AG04449 (cell line): Measurements from ENCODE around the gene ZNF628.

Source experiments
- CTCF ChIA-PET: fragments of 350-600 bp; formaldehyde crosslinking; extraction: SDS; loops from one replicate; lab custom pipeline; 2021; ENCODE audit warnings: antibody characterized with exemption; lab: Yijun Ruan, JAX
- POLR2A ChIA-PET: fragments of 400-600, 350-600 bp; formaldehyde crosslinking; extraction: SDS; loops from one replicate; lab custom pipeline; 2020; ENCODE audit warnings: antibody characterized with exemption, inconsistent platforms; lab: Yijun Ruan, JAX
- DNase-seq: peaks from one replicate; pipeline ENCODE4 v3.0.0-alpha.2; 2010; ENCODE audit warnings: low read depth, low spot score
- H3K4me3 ChIP-seq: 2 replicates; pipeline ENCODE4 v1.5.1; 2011; ENCODE audit warnings: low read depth, mild to moderate bottlenecking, control low read depth, low read length
- TF ChIP-seq, protein P1 (sequence below): IDR thresholded peaks from one replicate; pipeline ENCODE4 v1.5.1; 2011; ENCODE audit warnings: mild to moderate bottlenecking, moderate library complexity, low read length, control low read depth, inconsistent platforms; ENCODE audit not compliant: insufficient read depth; ENCODE audit errors: missing control alignments

The ZNF628 gene

DNA sequence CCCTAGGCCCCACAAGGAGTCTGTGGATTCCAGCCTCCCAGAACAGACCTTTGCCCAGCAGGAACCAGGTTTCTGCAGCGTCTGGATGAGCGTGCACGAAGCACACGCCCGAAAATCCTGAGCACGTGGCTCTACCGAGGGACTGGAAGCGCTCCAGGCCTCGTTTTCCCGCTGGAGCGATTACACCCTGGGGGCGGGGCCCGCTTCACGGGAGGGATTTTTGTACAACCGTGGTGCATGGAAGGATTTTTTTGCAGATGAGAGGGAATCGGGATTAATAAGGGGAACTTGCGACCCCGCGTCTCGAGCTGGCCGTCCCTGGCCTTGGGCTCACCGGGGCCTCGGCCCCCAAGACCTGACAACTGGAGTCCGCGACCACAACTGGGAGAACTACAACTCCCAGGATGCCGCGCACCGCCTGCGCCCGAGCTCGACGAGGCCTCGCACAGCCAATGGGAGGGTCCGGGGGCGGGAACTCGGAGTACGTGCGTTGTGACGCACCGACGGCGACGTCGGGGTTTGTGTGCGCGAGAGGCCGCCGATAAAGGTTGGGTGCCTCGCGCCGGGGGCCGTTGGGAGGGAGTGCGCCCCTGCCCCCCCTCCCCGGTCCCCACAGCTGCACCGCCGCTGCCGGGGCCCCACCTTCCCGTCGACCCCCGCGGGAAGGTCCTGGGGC lies at the start of gene ZNF628:
Gene ZNF628 (plus strand): TSS at position 518 of the 676 bp plus-strand sequence. CDS start 3,294 bp downstream, outside the sequence.
- POLR2A ChIA-PET: interaction anchor here (0.8 to 3.2 kb wide), 7 partner anchors 9 to 217 kb away, joined by 3 to 44 read pairs (median 9); partner anchors contain the start of genes ISOC2, NAT14, PPP6R1 and SSC5D
- peak within 1 kb of the TSS; percentile 71 for H3K4me3 ChIP-seq
- peak; percentile 77 for DNase-seq
- TF ChIP-seq, protein P1, sequence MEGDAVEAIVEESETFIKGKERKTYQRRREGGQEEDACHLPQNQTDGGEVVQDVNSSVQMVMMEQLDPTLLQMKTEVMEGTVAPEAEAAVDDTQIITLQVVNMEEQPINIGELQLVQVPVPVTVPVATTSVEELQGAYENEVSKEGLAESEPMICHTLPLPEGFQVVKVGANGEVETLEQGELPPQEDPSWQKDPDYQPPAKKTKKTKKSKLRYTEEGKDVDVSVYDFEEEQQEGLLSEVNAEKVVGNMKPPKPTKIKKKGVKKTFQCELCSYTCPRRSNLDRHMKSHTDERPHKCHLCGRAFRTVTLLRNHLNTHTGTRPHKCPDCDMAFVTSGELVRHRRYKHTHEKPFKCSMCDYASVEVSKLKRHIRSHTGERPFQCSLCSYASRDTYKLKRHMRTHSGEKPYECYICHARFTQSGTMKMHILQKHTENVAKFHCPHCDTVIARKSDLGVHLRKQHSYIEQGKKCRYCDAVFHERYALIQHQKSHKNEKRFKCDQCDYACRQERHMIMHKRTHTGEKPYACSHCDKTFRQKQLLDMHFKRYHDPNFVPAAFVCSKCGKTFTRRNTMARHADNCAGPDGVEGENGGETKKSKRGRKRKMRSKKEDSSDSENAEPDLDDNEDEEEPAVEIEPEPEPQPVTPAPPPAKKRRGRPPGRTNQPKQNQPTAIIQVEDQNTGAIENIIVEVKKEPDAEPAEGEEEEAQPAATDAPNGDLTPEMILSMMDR: no peak
- CTCF ChIA-PET: interaction anchor here (0.8 to 5.9 kb wide), 9 partner anchors 9 to 335 kb away, joined by 3 to 90 read pairs (median 5); partner anchors contain the start of genes SSC5D and ZNF865

DNA sequence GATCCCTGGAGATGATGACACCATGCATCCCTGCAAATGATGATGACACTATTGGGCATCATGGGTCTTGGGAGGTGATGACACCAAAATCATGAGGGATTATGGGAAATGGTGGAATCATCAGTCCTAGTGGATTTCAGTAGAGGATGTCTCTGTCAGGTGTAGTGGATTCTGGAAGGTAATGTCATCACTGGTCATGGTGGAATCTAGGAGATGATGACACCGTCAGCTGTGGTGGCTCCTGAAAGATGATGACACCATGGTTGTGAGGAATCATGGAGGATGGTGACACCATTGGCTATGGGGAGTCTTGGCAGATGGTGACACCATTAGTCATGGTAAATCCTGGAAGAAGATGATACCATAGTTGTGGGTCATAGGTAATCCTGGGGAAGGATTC lies 45.2 kb upstream of the ZNF628 start:
- TF ChIP-seq, protein P1: no peak
- POLR2A ChIA-PET: no interaction called here
- CTCF ChIA-PET: no interaction called here
- DNase-seq: no peak
- no peak overlapping the region for H3K4me3 ChIP-seq

DNA sequence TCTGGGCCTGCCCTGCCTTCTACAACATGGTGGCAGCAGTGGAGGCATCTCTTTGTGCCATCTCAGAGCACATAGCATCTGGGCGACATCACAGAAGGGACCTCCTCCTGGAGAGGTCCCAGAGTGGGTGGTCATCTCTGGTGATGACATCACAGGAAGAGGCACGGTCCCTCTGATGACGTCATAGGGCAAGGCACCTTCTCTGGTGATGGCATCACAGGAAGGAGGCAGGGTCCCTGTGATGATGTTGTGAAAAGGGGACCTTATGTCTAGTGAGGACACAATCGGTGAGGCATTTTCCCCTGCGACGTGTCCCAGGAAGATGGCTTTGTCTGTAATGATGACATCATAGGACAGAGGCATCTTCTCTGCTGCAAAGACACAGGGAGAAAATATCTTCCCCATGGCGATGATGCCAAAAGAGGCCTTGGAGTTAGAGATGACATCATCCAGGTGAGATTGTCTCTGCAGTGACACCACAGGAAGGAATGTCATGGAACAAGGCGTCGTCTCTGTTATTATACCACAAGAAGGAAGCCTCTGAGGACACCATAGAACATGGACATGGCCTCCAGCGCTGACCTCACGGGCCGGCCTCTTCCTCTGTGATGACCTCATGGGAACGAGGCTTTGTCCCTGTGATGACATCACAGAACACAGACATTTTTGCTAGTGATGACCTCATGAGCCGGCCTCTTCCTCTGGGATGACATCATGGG lies 44.0 kb upstream of the ZNF628 start:
- CTCF ChIA-PET: no interaction called here
- H3K4me3 ChIP-seq: no peak overlapping the region
- TF ChIP-seq, protein P1: no peak
- POLR2A ChIA-PET: no interaction called here
- DNase-seq: no peak

DNA sequence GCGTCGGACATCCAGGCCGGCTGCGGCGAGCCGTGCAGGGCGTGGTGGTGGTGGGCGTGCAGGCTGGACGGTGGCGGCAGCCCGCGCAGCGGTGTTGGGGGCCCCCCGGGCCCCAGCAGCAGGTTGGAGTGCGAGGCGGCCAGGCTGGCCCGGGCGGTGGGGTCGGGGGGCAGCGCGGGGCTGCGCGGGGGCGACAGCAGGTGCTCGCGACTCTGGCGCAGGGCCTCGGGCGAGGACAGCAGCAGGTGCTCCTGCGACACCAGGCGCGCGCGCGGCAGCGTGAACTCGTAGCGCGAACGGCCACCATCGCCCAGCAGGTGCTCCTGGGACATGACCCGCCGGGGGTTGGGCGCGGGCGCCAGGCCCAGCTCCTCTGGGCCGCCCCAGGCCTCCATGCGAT lies 43.1 kb upstream of the ZNF628 start:
- POLR2A ChIA-PET: no interaction called here
- H3K4me3 ChIP-seq: no peak overlapping the region
- no peak for DNase-seq
- TF ChIP-seq, protein P1: no peak
- CTCF ChIA-PET: no interaction called here

DNA sequence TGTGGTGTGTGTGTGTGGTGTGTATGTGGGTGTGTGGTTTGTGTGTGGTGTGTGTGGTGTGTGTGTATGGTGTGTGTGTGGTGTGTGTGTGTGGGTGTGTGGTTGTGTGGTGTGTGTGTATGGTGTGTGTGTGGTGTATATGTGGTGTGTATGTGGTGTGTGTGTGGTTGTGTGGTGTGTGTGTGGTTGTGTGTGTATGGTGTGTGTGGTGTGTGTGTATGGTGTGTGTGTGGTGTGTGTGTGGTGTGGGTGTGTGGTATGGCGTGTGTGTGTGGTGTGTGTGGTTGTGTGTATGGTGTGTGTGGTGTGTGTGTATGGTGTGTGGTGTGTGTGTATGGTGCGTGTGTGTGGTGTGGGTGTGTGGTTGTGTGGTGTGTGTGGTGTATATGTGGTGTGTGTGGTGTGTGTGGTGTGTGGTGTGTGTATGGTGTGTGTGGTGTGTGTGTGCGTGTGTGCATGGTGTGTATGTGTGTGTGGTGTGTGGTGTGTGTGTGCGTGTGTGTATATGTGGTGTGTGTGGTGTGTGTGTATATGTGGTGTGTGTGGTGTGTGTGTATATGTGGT lies 42.0 kb upstream of the ZNF628 start:
- no peak for DNase-seq
- no peak overlapping the region for H3K4me3 ChIP-seq
- TF ChIP-seq, protein P1: no peak
- CTCF ChIA-PET: no interaction called here
- POLR2A ChIA-PET: no interaction called here

DNA sequence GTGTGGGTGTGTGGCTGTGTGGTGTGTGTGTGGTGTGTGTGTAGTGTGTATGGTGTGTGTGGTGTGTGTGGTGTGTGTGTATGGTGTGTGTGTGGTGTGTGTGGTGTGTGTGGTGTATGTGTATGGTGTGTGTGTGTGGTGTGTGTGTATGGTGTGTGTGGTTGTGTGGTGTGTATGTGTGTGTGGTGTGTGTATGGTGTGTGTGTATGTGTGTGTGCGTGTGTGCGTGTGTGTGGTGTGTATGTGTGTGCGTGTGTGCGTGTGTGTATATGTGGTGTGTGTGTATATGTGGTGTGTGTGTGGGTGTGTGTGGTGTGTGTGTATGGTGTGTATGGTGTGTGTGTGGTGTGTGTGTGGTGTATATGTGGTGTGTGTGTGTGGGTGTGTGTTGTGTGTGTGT lies 41.4 kb upstream of the ZNF628 start:
- no peak overlapping the region for H3K4me3 ChIP-seq
- ChIA-PET CTCF (no interaction called here), POLR2A (no interaction called here)
- TF ChIP-seq, protein P1: no peak
- no peak for DNase-seq
